Body of pancreas (tissue), 4 donors: ENCODE results near the gene PLPP2.

Experiments used
- POLR2A ChIP-seq, 3 donors: fragments of 450-650 bp; IDR thresholded peaks; one replicate each; pipeline ENCODE4 v1.6.1; 2016; ENCODE audit warnings: antibody characterized with exemption in 3 of 3, mild to moderate bottlenecking in 2 of 3
- TF ChIP-seq, protein P1 (sequence below), 7 experiments: fragments of 450-650 bp in 4 of 7; fragments of 200-600 bp in 3 of 7; sonication (generic) in 3 of 7; IDR thresholded peaks; one replicate each; pipeline ENCODE4 v1.5.1; 2016 to 2019; ENCODE audit warnings: antibody characterized with exemption in 7 of 7

DNA sequence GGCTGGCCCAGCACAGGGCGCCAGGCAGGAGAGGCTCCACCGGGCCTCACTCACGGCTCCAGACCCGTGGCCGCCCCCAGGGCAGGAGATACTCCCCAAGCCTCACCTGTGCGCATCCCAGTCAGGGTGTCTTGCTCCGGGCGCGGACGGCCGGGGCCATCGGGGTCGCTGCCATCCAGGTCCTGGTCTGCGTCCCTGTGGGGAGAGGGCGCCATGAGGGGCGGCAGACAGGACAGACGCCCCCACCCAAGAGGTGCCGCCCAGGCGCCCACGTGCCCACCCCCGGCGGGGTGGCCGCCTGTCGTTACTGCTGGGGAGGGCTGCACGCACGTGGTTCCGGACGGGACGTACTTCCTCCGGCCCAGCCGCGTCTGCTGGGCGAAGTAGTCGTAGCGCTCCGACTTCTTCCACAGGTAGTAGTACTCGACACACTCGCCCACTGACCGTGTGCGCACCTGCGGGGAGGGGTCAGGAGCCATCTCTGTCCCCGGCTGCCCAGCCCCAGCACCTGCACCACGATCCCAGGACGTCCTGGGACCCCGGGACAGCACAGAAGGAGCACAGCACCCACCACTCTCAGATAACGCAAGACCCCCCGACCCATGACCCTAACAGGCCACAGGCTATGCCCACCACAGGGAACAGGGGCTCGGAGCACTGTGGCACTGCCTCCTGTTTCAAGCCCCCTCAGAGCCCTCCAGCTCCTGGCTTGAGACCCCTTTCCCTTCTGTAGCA lies 17.4 kb upstream of the PLPP2 start:
- TF ChIP-seq, protein P1, sequence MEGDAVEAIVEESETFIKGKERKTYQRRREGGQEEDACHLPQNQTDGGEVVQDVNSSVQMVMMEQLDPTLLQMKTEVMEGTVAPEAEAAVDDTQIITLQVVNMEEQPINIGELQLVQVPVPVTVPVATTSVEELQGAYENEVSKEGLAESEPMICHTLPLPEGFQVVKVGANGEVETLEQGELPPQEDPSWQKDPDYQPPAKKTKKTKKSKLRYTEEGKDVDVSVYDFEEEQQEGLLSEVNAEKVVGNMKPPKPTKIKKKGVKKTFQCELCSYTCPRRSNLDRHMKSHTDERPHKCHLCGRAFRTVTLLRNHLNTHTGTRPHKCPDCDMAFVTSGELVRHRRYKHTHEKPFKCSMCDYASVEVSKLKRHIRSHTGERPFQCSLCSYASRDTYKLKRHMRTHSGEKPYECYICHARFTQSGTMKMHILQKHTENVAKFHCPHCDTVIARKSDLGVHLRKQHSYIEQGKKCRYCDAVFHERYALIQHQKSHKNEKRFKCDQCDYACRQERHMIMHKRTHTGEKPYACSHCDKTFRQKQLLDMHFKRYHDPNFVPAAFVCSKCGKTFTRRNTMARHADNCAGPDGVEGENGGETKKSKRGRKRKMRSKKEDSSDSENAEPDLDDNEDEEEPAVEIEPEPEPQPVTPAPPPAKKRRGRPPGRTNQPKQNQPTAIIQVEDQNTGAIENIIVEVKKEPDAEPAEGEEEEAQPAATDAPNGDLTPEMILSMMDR (IDR thresholded peaks at IDR 0.05): no peak
- TF ChIP-seq POLR2A (IDR thresholded peaks at IDR 0.05): no peak
